HG03571 (cell line): Measurements from ENCODE around the gene ZNF490.

Experiments used
- ATAC-seq: cut with Tn5 transposase; IDR thresholded peaks from one replicate; pipeline ENCODE4 v1.9.1; 2021; ENCODE audit not compliant: unreplicated experiment

Gene ZNF490

GRCh38 chr19:12546068-12546467 lies 64.5 kb downstream of the ZNF490 start:
- ATAC-seq = no peak

- no peak for ATAC-seq
Observed at GRCh38 chr19:12545267-12545666, 65.3 kb downstream of the ZNF490 start.

DNA sequence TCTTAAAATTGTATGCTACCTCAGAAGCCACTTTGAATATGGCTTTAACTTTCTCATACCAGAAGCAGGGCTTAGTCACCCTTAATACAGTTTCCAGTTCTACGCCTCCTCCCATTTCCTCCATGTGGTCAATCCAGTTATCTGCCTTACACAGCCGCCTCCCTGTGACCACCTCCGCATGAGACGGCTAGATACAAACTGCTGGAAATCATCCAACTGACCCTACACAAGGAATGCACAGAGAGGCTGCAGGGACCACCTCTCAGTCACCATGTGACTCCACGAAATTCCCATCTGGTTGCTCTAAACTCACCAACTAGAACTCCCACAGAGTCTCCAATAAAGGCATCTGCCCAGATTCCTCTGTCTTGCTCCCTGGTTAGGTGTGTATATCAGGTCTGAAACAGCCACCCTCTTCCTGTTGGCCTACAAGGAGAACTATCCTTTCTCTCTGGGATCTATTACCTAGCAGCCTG lies 66.2 kb downstream of the ZNF490 start:
- no peak for ATAC-seq

- ATAC-seq = no peak
Observed at GRCh38 chr19:12543855-12544254, 66.8 kb downstream of the ZNF490 start.
